MCF 10A (cell line): ENCODE data around the gene SLC22A13. TPM values are rescaled to one million over a fixed set of nuclear protein-coding genes. Genes with fewer than 3 reads are reported as not detected.
"Not testable (repeated sequence)": the region's sequence is repeated elsewhere in the genome, so short reads cannot be mapped to it uniquely, and the experiment has no call there.

Experiments used
- BruUV-seq: library from RNA; stranded (reverse); fragments of 400-500 nt; replicated peaks from 2 replicates; lab custom pipeline; 2021; lab: Mats Ljungman, UMichigan
- CTCF ChIA-PET: fragments of 300-600 bp; sonication (Branson Sonifier 250); formaldehyde crosslinking; extraction: SDS; loops from one replicate; lab custom pipeline; 2021; ENCODE audit warnings: antibody characterized with exemption, inconsistent platforms; lab: Yijun Ruan, JAX
- POLR2A ChIA-PET: fragments of 300-600, 350-650 bp; sonication (Branson Sonifier 250); formaldehyde crosslinking; extraction: SDS; loops from one replicate; lab custom pipeline; 2020; ENCODE audit warnings: antibody characterized with exemption, inconsistent platforms; lab: Yijun Ruan, JAX
- DNase-seq: peaks from one replicate; pipeline ENCODE4 v3.0.0-alpha.2; 2018; ENCODE audit not compliant: unreplicated experiment
- H3K27ac Mint-ChIP-seq: one replicate; pipeline ENCODE4 v1.8.0; 2022; ENCODE audit warnings: mild to moderate bottlenecking, low read depth, mixed read lengths; ENCODE audit not compliant: unreplicated experiment
- H3K27me3 Mint-ChIP-seq: one replicate; pipeline ENCODE4 v1.8.0; 2022; ENCODE audit warnings: mixed read lengths; ENCODE audit not compliant: insufficient read depth, unreplicated experiment
- H3K36me3 Mint-ChIP-seq: one replicate; pipeline ENCODE4 v1.8.0; 2022; ENCODE audit warnings: mild to moderate bottlenecking, moderate library complexity, mixed read lengths; ENCODE audit not compliant: insufficient read depth, unreplicated experiment
- H3K4me1 Mint-ChIP-seq: one replicate; pipeline ENCODE4 v1.8.0; 2022; ENCODE audit warnings: mixed read lengths; ENCODE audit not compliant: insufficient read depth, unreplicated experiment
- H3K4me3 Mint-ChIP-seq: one replicate; pipeline ENCODE4 v1.8.0; 2022; ENCODE audit warnings: mild to moderate bottlenecking, moderate library complexity, mixed read lengths; ENCODE audit not compliant: unreplicated experiment
- H3K9me3 Mint-ChIP-seq: one replicate; pipeline ENCODE4 v1.8.0; 2022; ENCODE audit warnings: mixed read lengths; ENCODE audit not compliant: unreplicated experiment
- CTCF ChIP-seq: fragments of 200-600 bp; IDR thresholded peaks from one replicate; pipeline ENCODE4 v1.8.0; 2022; ENCODE audit warnings: antibody characterized with exemption, mild to moderate bottlenecking; ENCODE audit not compliant: unreplicated experiment
- intact Hi-C: fragments of 100-400 bp; cut with micrococcal nuclease; formaldehyde crosslinking; loops from 2 replicates; pipeline ENCODE4 v1.14.1; 2022
- total RNA-seq: library from RNA; stranded (reverse); gene quantifications from 2 replicates; pipeline ENCODE4 v1.2.3, GENCODE V29; 2022

The SLC22A13 gene
- total RNA-seq, 1 experiment from 2014 or later, result 1.9 TPM

GRCh38 chr3:38318766-38319671 is 53.4 kb downstream of the SLC22A13 start:
- intact Hi-C loops, result no loop called here
- no peak for DNase-seq
- POLR2A ChIA-PET, result no interaction called here
- BruUV-seq, result no TSS peak
- no peak for TF ChIP-seq CTCF
- no peaks in the 10 kb centered on the region for H3K36me3 Mint-ChIP-seq
- CTCF ChIA-PET, result interaction anchor here (0.5 to 2.1 kb wide), 3 partner anchors 20 to 233 kb away, joined by 3 to 6 read pairs (median 3); no protein-coding TSS in a partner anchor
- no peaks in the 10 kb centered on the region for H3K27me3 Mint-ChIP-seq
- H3K9me3 Mint-ChIP-seq, result no peaks in the 10 kb centered on the region
- H3K4me3 Mint-ChIP-seq, result no peak overlapping the region
- H3K27ac Mint-ChIP-seq, result no peak overlapping the region
- no peaks in the 10 kb centered on the region for H3K4me1 Mint-ChIP-seq

- H3K36me3 Mint-ChIP-seq, BruUV-seq, intact Hi-C loops, CTCF ChIA-PET, H3K4me3 Mint-ChIP-seq, H3K27me3 Mint-ChIP-seq, DNase-seq, POLR2A ChIA-PET, H3K4me1 Mint-ChIP-seq, H3K27ac Mint-ChIP-seq, H3K9me3 Mint-ChIP-seq: not testable (repeated sequence)
Measured at GRCh38 chr3:38320638-38321037, 55.0 kb downstream of the SLC22A13 start.

- BruUV-seq, result no TSS peak
Measured at GRCh38 chr3:38323060-38323459, 57.4 kb downstream of the SLC22A13 start.

GRCh38 chr3:38325256-38325655 is 59.6 kb downstream of the SLC22A13 start:
- peaks cover 6% of the 10 kb centered on the region for H3K36me3 Mint-ChIP-seq
- H3K9me3 Mint-ChIP-seq, result no peaks in the 10 kb centered on the region
- H3K4me1 Mint-ChIP-seq, result no peaks in the 10 kb centered on the region
- intact Hi-C loops, result no loop called here
- ChIA-PET CTCF (interaction anchor here (1.0 to 3.7 kb wide), 3 partner anchors 21 to 325 kb away, joined by 3 to 17 read pairs (median 4); partner anchors contain the start of gene XYLB), POLR2A (no interaction called here)
- BruUV-seq, result no TSS peak
- H3K27me3 Mint-ChIP-seq, result no peaks in the 10 kb centered on the region
- H3K27ac Mint-ChIP-seq, result no peak overlapping the region
- DNase-seq, result no peak
- TF ChIP-seq CTCF, result no peak
- no peak overlapping the region for H3K4me3 Mint-ChIP-seq

More at GRCh38 chr3:38323060-38323459, 57.4 kb downstream of the SLC22A13 start:
- Mint-ChIP-seq H3K27me3 (no peaks in the 10 kb centered on the region), H3K4me3 (no peak overlapping the region), H3K36me3 (no peaks in the 10 kb centered on the region), H3K4me1 (no peaks in the 10 kb centered on the region), H3K9me3 (no peaks in the 10 kb centered on the region), H3K27ac (no peak overlapping the region)
- intact Hi-C loops, result no loop called here
- TF ChIP-seq CTCF, result no peak
- ChIA-PET CTCF (no interaction called here), POLR2A (no interaction called here)
- DNase-seq, result no peak
